Measurements from ENCODE around the gene KCNQ1. TPM values are rescaled to one million over a fixed set of nuclear protein-coding genes. Genes with fewer than 3 reads are reported as not detected.

KCNQ1 gene
- polyA plus RNA-seq, 1 donor (not counting 4 experiments of a cell fraction or from before 2014, with no cell fraction given) = not detected

DNA sequence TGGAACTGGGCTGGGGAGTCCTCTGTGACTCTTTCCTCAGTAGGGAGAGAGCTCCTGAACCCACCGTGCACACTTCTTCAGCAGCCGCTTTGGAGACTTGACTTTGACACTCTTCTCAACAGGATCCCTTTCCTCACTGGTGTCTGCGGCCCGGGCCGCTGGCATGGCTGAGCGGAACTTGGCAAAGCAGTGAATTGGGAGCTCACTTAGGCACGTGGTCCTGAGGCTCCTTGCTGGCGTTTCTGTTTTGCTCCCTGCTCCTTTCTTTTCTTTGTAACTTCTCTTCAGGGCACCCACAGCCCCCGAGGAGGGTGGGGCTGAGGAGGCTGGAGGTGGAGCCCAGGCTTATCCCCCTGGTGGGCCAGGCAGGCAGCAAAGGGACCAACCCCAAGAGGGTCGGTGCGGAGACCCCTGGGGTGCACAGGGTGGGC lies 263.4 kb downstream of the KCNQ1 start:
- DNase-seq (ENCODE audit: low read depth, low spot score) = no peak

GRCh38 chr11:2708757-2709281 lies 264.0 kb downstream of the KCNQ1 start:
- TF ChIP-seq CTCF (optimal IDR thresholded peaks at IDR 0.05 in 1 of 3, IDR thresholded peaks at IDR 0.05 in 1 of 3, conservative IDR thresholded peaks at IDR 0.05 in 1 of 3; ENCODE audit: extremely low read depth in 1 of 3, insufficient read depth in 2 of 3, low read length in 3 of 3) (no peak), EZH2 (IDR thresholded peaks at IDR 0.05; ENCODE audit: low read length) (no peak)
- Histone ChIP-seq H3K4me1 (ENCODE audit: control insufficient read depth, extremely low read depth, insufficient read depth, low read length) (no peaks in the 10 kb centered on the region), H3K79me2 (ENCODE audit: control insufficient read depth, insufficient read depth, low read length) (no peaks in the 10 kb centered on the region), H2AFZ (ENCODE audit: control insufficient read depth, low read length) (no peak overlapping the region), H3K27ac (ENCODE audit: control insufficient read depth, insufficient read depth, low read length) (no peak overlapping the region), H3K27me3 (ENCODE audit: control insufficient read depth, extremely low read depth, insufficient read depth, low read length) (peaks cover 30% of the 10 kb centered on the region), H3K9me3 (ENCODE audit: control insufficient read depth, low read depth, low read length) (no peaks in the 10 kb centered on the region), H3K4me3 (ENCODE audit: control insufficient read depth in 2 of 3, extremely low read depth in 1 of 3, insufficient read depth in 2 of 3, low read depth in 1 of 3, low read length in 3 of 3) (no peak overlapping the region), H3K4me2 (ENCODE audit: control insufficient read depth, extremely low read depth, insufficient read depth, low read depth, low read length) (no peak overlapping the region), H4K20me1 (ENCODE audit: control insufficient read depth, extremely low read depth, insufficient read depth, low read length) (peaks cover 3% of the 10 kb centered on the region), H3K36me3 (ENCODE audit: control insufficient read depth in 2 of 2, extremely low read depth in 1 of 2, insufficient read depth in 2 of 2, low read length in 2 of 2) (no peaks in the 10 kb centered on the region), H3K9me1 (ENCODE audit: control insufficient read depth, extremely low read depth, insufficient read depth, low read length) (no peaks in the 10 kb centered on the region), H3K9ac (ENCODE audit: control insufficient read depth, extremely low read depth, insufficient read depth, low read length) (no peak overlapping the region)
- dilution Hi-C loops (cut with MboI; ENCODE audit: extremely low pct_ligation_motif_present, low sequenced_read_pairs) = no loop called here
- no peak for DNase-seq (ENCODE audit: low read depth, low spot score)
- no peak for FAIRE-seq

More for the DNA sequence above, 263.4 kb downstream of the KCNQ1 start:
- no peak overlapping the region for H3K9ac ChIP-seq (ENCODE audit: control insufficient read depth, extremely low read depth, insufficient read depth, low read length)
- no peaks in the 10 kb centered on the region for H3K36me3 ChIP-seq (ENCODE audit: control insufficient read depth in 2 of 2, extremely low read depth in 1 of 2, insufficient read depth in 2 of 2, low read length in 2 of 2)
- no peak for FAIRE-seq
- no peak overlapping the region for H3K4me2 ChIP-seq (ENCODE audit: control insufficient read depth, extremely low read depth, insufficient read depth, low read depth, low read length)
- no peaks in the 10 kb centered on the region for H3K9me3 ChIP-seq (ENCODE audit: control insufficient read depth, low read depth, low read length)
- no peak for TF ChIP-seq CTCF (optimal IDR thresholded peaks at IDR 0.05 in 1 of 3, IDR thresholded peaks at IDR 0.05 in 1 of 3, conservative IDR thresholded peaks at IDR 0.05 in 1 of 3; ENCODE audit: extremely low read depth in 1 of 3, insufficient read depth in 2 of 3, low read length in 3 of 3)
- TF ChIP-seq EZH2 (IDR thresholded peaks at IDR 0.05; ENCODE audit: low read length) = no peak
- H4K20me1 ChIP-seq (ENCODE audit: control insufficient read depth, extremely low read depth, insufficient read depth, low read length) = peaks cover 3% of the 10 kb centered on the region
- H3K9me1 ChIP-seq (ENCODE audit: control insufficient read depth, extremely low read depth, insufficient read depth, low read length) = no peaks in the 10 kb centered on the region
- no peak overlapping the region for H3K27ac ChIP-seq (ENCODE audit: control insufficient read depth, insufficient read depth, low read length)
- no peak overlapping the region for H3K4me3 ChIP-seq (ENCODE audit: control insufficient read depth in 2 of 3, extremely low read depth in 1 of 3, insufficient read depth in 2 of 3, low read depth in 1 of 3, low read length in 3 of 3)
- H3K79me2 ChIP-seq (ENCODE audit: control insufficient read depth, insufficient read depth, low read length) = no peaks in the 10 kb centered on the region
- H3K4me1 ChIP-seq (ENCODE audit: control insufficient read depth, extremely low read depth, insufficient read depth, low read length) = no peaks in the 10 kb centered on the region
- dilution Hi-C loops (cut with MboI; ENCODE audit: extremely low pct_ligation_motif_present, low sequenced_read_pairs) = no loop called here
- H2AFZ ChIP-seq (ENCODE audit: control insufficient read depth, low read length) = no peak overlapping the region
- peaks cover 32% of the 10 kb centered on the region for H3K27me3 ChIP-seq (ENCODE audit: control insufficient read depth, extremely low read depth, insufficient read depth, low read length)

Measured in keratinocyte (primary cell).